GM19395 (cell line): ENCODE data around the gene MAP1LC3A.
"Not testable (repeated sequence)": the region's sequence is repeated elsewhere in the genome, so short reads cannot be mapped to it uniquely, and the experiment has no call there.

Source experiments
- ATAC-seq: cut with Tn5 transposase; IDR thresholded peaks from one replicate; pipeline ENCODE4 v1.9.1; 2021; ENCODE audit warnings: mild to moderate bottlenecking, moderate library complexity; ENCODE audit not compliant: unreplicated experiment

The MAP1LC3A gene

GRCh38 chr20:34558320-34559218 lies at the start of gene MAP1LC3A:
Gene MAP1LC3A, plus strand, starts transcription at chr20:34558718. Its CDS starts 151 bp downstream, at chr20:34558869.
- ATAC-seq = no peak

GRCh38 chr20:34510575-34510974 lies 47.9 kb upstream of the MAP1LC3A start:
- ATAC-seq = no peak

- no peak for ATAC-seq
Measured at GRCh38 chr20:34511891-34512265, 46.6 kb upstream of the MAP1LC3A start.

GRCh38 chr20:34512266-34512954 lies 46.1 kb upstream of the MAP1LC3A start:
- no peak for ATAC-seq

- no peak for ATAC-seq
Measured at GRCh38 chr20:34512955-34513419, 45.5 kb upstream of the MAP1LC3A start.

GRCh38 chr20:34514034-34514433 lies 44.5 kb upstream of the MAP1LC3A start:
- ATAC-seq = not testable (repeated sequence)

GRCh38 chr20:34514897-34515483 lies 43.5 kb upstream of the MAP1LC3A start:
- no peak for ATAC-seq

- peak; percentile 62 for ATAC-seq
Measured at GRCh38 chr20:34515484-34516246, 42.9 kb upstream of the MAP1LC3A start.

- peak; percentile 71 for ATAC-seq
Measured at GRCh38 chr20:34516247-34517113, 42.0 kb upstream of the MAP1LC3A start, which contains the start of gene DYNLRB1. Gene DYNLRB1, plus strand, starts transcription at chr20:34516422. Its CDS starts 37 bp downstream, at chr20:34516459.

- no peak for ATAC-seq
Measured at GRCh38 chr20:34517114-34517505, 41.4 kb upstream of the MAP1LC3A start.

- ATAC-seq = not testable (repeated sequence)
Measured at GRCh38 chr20:34518863-34519262, 39.7 kb upstream of the MAP1LC3A start.

GRCh38 chr20:34519841-34520240 lies 38.7 kb upstream of the MAP1LC3A start:
- ATAC-seq = not testable (repeated sequence)

GRCh38 chr20:34522969-34523871 lies 35.3 kb upstream of the MAP1LC3A start:
- no peak for ATAC-seq

- no peak for ATAC-seq
Measured at GRCh38 chr20:34524426-34524825, 34.1 kb upstream of the MAP1LC3A start.

GRCh38 chr20:34525342-34525708 lies 33.2 kb upstream of the MAP1LC3A start:
- ATAC-seq = no peak

GRCh38 chr20:34525709-34526416 lies 32.7 kb upstream of the MAP1LC3A start:
- ATAC-seq = no peak

- ATAC-seq = no peak
Measured at GRCh38 chr20:34526466-34526865, 32.1 kb upstream of the MAP1LC3A start.

GRCh38 chr20:34527016-34527415 lies 31.5 kb upstream of the MAP1LC3A start:
- no peak for ATAC-seq
